ENCODE data around the gene RPL31.

DNA sequence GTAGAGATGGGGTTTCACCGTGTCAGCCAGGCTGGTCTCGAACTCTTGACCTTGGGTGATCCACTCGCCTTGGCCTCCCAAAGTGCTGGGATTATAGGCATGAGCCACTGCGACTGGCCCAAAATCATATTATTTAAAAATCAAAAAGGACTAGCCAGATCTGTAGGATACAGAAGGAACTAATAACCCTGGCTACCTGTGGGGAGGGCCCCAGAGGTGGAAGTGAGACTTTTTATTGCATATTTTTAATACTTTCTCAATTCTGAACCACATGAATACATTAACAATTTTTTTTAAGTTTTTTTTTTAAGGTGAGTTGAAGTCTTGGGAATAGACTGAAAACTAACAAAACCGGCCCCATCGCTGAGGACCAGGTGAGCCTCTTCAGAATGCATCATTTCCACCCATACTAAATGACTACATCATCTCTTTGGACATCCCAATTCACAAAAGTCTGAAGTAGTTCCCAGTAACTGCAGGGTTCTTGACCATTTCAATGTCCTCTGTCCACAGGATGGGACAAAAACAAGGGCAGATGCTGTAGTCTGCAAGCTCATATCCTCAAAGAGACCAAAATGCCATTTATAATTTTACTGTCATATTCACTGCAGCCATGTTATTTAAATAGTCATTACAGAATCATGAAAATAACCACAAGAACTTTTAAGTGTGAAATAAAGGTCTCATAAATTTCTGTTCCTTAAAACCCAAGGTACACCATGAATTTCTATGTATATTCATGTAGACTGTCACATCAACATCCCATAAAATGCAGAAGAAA lies 21.4 kb downstream of the RPL31 start:
- no peak for TF ChIP-seq SMC3 (conservative IDR thresholded peaks at IDR 0.05; ENCODE audit: insufficient read depth, low read depth, low read length)
- TF ChIP-seq CREB1 (IDR thresholded peaks at IDR 0.05), result no peak
- TF ChIP-seq CREB1 (CRISPR knock-in tag; IDR thresholded peaks at IDR 0.05), result no peak
- TF ChIP-seq, protein P1, sequence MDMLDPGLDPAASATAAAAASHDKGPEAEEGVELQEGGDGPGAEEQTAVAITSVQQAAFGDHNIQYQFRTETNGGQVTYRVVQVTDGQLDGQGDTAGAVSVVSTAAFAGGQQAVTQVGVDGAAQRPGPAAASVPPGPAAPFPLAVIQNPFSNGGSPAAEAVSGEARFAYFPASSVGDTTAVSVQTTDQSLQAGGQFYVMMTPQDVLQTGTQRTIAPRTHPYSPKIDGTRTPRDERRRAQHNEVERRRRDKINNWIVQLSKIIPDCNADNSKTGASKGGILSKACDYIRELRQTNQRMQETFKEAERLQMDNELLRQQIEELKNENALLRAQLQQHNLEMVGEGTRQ (CRISPR knock-in tag; IDR thresholded peaks at IDR 0.05), result no peak
- no peak for TF ChIP-seq JUN (IDR thresholded peaks at IDR 0.05; ENCODE audit: borderline replicate concordance, low read depth, low read length)
- TF ChIP-seq JUN (CRISPR knock-in tag; IDR thresholded peaks at IDR 0.05; ENCODE audit: borderline replicate concordance), result no peak
- TF ChIP-seq, protein P2, sequence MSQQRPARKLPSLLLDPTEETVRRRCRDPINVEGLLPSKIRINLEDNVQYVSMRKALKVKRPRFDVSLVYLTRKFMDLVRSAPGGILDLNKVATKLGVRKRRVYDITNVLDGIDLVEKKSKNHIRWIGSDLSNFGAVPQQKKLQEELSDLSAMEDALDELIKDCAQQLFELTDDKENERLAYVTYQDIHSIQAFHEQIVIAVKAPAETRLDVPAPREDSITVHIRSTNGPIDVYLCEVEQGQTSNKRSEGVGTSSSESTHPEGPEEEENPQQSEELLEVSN (IDR thresholded peaks at IDR 0.05; ENCODE audit: borderline replicate concordance in 1 of 2, extremely low read depth in 1 of 2, insufficient read depth in 1 of 2, insufficient read length in 1 of 2, low read depth in 1 of 2, low read length in 1 of 2, poor library complexity in 1 of 2, severe bottlenecking in 1 of 2), result no peak
- TF ChIP-seq ZFP36 (IDR thresholded peaks at IDR 0.05; ENCODE audit: low read depth, low read length, partially characterized antibody), result no peak
- TF ChIP-seq GATAD2B (IDR thresholded peaks at IDR 0.05; ENCODE audit: borderline replicate concordance), result no peak
- TF ChIP-seq, protein P3, sequence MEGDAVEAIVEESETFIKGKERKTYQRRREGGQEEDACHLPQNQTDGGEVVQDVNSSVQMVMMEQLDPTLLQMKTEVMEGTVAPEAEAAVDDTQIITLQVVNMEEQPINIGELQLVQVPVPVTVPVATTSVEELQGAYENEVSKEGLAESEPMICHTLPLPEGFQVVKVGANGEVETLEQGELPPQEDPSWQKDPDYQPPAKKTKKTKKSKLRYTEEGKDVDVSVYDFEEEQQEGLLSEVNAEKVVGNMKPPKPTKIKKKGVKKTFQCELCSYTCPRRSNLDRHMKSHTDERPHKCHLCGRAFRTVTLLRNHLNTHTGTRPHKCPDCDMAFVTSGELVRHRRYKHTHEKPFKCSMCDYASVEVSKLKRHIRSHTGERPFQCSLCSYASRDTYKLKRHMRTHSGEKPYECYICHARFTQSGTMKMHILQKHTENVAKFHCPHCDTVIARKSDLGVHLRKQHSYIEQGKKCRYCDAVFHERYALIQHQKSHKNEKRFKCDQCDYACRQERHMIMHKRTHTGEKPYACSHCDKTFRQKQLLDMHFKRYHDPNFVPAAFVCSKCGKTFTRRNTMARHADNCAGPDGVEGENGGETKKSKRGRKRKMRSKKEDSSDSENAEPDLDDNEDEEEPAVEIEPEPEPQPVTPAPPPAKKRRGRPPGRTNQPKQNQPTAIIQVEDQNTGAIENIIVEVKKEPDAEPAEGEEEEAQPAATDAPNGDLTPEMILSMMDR (IDR thresholded peaks at IDR 0.05 in 2 of 3, conservative IDR thresholded peaks at IDR 0.05 in 1 of 3; ENCODE audit: insufficient read depth in 2 of 3, low read depth in 1 of 3, low read length in 3 of 3), result no peak
